Body of pancreas (tissue), 4 donors: ENCODE results near the gene HNRNPU. TPM values are rescaled to one million over a fixed set of nuclear protein-coding genes. Genes with fewer than 3 reads are reported as not detected.

Experiments used
- ATAC-seq: fragments of 150-250 bp; one replicate; pipeline ENCODE4 v1.9.1; 2016
- DNase-seq, 4 donors: peaks; one replicate each; pipeline ENCODE4 v3.0.0-alpha.2; 2019
- H3K27ac ChIP-seq, 4 donors: fragments of 200-600 bp; sonication (generic); 1 replicate in 3 of 4; 2 replicates in 1 of 4; pipeline versions ENCODE4 v1.5.1 to v1.6.1; 2016 to 2019; ENCODE audit warnings: mild to moderate bottlenecking in 1 of 4, mixed read lengths in 1 of 4, moderate library complexity in 1 of 4
- H3K27me3 ChIP-seq, 2 donors: fragments of 200-600 bp; sonication (generic); one replicate each; pipeline ENCODE4 v1.6.0; 2016; ENCODE audit warnings: mild to moderate bottlenecking in 1 of 2
- H3K36me3 ChIP-seq, 2 donors: fragments of 200-600 bp; sonication (generic); replicated peaks in 1 of 2; 2 replicates each; pipeline ENCODE4 v1.5.1; 2016; ENCODE audit warnings: low read depth in 2 of 2; ENCODE audit not compliant: insufficient read depth in 1 of 2
- H3K4me1 ChIP-seq: fragments of 200-600 bp; sonication (generic); one replicate; pipeline ENCODE4 v1.6.0; 2016
- H3K4me3 ChIP-seq, 2 donors: fragments of 200-600 bp; sonication (generic); 1 replicate in 1 of 2; 2 replicates in 1 of 2; pipeline ENCODE4 v1.5.1; 2016 to 2019
- H3K9me3 ChIP-seq, 3 donors: fragments of 200-600 bp; sonication (generic); 1 replicate in 2 of 3; 2 replicates in 1 of 3; pipeline ENCODE4 v1.5.1; 2016
- POLR2A ChIP-seq, 3 donors: fragments of 450-650 bp; IDR thresholded peaks; one replicate each; pipeline ENCODE4 v1.6.1; 2016; ENCODE audit warnings: antibody characterized with exemption in 3 of 3, mild to moderate bottlenecking in 2 of 3
- WGBS, 2 donors: methylation state at CpG; one replicate each; pipeline ENCODE4 v1.1.5; 2017; 5-methylcytosine and 5-hydroxymethylcytosine counted together
- intact Hi-C: fragments of 100-400 bp; cut with DNase I; formaldehyde crosslinking; loops from one replicate; pipeline ENCODE4 v1.15.1; 2023
- total RNA-seq, 2 donors: library from RNA; depleted of rRNA; stranded (reverse); fragments of >200 nt; gene quantifications; one replicate each; pipeline ENCODE4 v1.1.0, GENCODE V29; 2016
- TF ChIP-seq, protein P1 (sequence below), 7 experiments: fragments of 450-650 bp in 4 of 7; fragments of 200-600 bp in 3 of 7; sonication (generic) in 3 of 7; IDR thresholded peaks; one replicate each; pipeline ENCODE4 v1.5.1; 2016 to 2019; ENCODE audit warnings: antibody characterized with exemption in 7 of 7

The HNRNPU gene
- total RNA-seq, 2 donors from 2014 or later = 201 to 294 TPM

DNA sequence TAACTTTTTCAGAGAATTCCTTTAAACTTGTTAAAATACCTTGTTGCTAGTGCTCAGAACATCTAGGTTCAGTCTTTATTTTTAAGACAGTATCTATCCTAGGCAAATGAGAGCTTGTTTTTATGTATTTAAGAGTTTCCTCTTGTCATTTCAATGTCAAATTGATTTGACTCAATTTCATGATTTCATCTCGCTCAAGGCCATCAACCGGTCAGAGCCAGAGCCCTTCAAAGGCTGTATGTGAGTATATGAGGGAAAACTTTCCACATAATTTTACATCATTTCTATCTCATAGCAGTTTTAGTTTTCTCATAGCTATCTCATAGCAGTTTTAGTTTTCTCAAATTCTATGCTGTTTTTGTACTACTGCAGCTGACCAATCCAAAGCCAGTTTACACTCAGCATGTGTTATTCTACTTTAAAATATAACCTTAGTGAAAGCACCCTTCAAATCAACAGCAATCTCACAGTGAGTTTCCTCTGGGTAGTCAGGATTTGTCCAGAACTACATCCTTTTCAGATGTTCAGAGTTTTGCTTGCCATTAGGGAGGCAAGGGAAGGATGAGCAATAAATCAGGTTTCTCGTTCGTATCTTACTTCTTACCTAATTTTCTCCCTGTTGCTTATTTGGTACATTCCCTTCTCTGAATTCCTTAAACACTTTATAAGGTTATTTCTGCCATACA is 12.7 kb downstream of the HNRNPU start:
- no peaks in the 10 kb centered on the region for H3K9me3 ChIP-seq
- peak; percentile 23 for ATAC-seq
- H3K36me3 ChIP-seq = peaks cover 18 to 25% of the 10 kb centered on the region in 2 donors
- H3K4me1 ChIP-seq = peaks cover 49% of the 10 kb centered on the region
- no peak for DNase-seq
- no peaks in the 10 kb centered on the region for H3K27me3 ChIP-seq
- WGBS, 2 donors = 69 to 74% methylated on average over 4 of the region's 4 CpGs
- TF ChIP-seq POLR2A (IDR thresholded peaks at IDR 0.05) = no peak
- TF ChIP-seq, protein P1, sequence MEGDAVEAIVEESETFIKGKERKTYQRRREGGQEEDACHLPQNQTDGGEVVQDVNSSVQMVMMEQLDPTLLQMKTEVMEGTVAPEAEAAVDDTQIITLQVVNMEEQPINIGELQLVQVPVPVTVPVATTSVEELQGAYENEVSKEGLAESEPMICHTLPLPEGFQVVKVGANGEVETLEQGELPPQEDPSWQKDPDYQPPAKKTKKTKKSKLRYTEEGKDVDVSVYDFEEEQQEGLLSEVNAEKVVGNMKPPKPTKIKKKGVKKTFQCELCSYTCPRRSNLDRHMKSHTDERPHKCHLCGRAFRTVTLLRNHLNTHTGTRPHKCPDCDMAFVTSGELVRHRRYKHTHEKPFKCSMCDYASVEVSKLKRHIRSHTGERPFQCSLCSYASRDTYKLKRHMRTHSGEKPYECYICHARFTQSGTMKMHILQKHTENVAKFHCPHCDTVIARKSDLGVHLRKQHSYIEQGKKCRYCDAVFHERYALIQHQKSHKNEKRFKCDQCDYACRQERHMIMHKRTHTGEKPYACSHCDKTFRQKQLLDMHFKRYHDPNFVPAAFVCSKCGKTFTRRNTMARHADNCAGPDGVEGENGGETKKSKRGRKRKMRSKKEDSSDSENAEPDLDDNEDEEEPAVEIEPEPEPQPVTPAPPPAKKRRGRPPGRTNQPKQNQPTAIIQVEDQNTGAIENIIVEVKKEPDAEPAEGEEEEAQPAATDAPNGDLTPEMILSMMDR (IDR thresholded peaks at IDR 0.05) = no peak
- peak overlapping the region in 1 of 4 donors; percentile 0 for H3K27ac ChIP-seq
- intact Hi-C loops = no loop called here
- no peak overlapping the region for H3K4me3 ChIP-seq

DNA sequence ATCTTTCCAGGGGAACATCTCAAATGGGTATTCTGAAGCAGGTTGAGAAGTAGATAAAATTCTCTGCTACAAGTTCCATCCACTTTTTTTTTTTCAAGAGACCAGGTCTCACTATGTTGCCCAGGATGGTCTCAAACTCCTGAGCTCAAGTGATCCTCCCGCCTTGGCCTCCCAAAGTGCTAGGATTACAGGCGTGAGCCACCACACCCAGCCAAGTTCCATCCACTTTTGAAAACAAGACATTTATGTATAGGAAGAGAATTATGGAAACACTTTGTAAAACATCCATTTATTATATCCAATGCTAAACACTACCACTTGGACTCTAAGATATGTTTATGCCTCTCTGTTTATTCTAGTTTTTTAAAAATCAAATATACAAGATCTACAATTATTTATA is 13.4 kb downstream of the HNRNPU start:
- H3K4me1 ChIP-seq = peaks cover 49% of the 10 kb centered on the region
- TF ChIP-seq, protein P1 (IDR thresholded peaks at IDR 0.05) = no peak
- TF ChIP-seq POLR2A (IDR thresholded peaks at IDR 0.05) = no peak
- intact Hi-C loops = no loop called here
- ATAC-seq (no peak), DNase-seq (no peak)
- WGBS, 2 donors = 91 to 100% methylated on average over 2 of the region's 2 CpGs
- H3K36me3 ChIP-seq = peaks cover 19 to 25% of the 10 kb centered on the region in 2 donors
- no peaks in the 10 kb centered on the region for H3K27me3 ChIP-seq
- H3K4me3 ChIP-seq = no peak overlapping the region
- no peaks in the 10 kb centered on the region for H3K9me3 ChIP-seq
- no peak overlapping the region for H3K27ac ChIP-seq

DNA sequence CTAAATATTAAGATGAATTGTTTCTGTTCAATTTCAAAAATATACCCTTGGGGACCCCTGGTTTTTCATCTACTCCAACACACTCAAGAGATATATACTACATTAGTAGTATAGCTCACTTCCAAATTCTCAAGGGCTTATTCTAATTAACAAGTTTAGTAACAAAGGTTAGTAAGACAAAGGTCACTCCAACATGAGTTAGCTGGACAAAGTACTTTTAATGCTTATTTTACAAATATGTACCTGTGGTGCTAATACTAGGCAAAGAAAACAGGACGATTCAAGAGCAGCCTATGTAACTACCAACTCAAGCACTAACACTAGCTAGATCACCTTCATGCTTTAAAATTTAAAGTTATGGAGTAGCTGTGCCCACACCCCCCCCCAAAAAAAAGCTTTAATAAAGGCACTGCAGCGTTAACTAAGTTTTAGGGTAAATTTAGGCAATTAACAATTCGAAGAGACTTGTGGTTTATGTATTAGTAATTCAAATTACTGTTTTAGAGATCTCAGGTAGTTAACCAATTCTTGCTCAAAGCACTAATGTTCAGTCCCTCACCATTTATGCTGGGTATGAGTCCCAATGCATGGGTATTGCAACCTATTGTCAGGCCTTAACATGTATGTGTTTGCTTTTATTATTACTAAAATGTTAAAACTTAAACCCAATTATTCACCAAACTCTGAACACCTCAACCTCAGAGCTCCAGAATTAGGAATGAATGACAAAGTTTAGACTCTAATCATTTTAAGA is 14.1 kb downstream of the HNRNPU start:
- no peaks in the 10 kb centered on the region for H3K9me3 ChIP-seq
- no peak overlapping the region for H3K4me3 ChIP-seq
- H3K27ac ChIP-seq = no peak overlapping the region
- TF ChIP-seq, protein P1 (IDR thresholded peaks at IDR 0.05) = no peak
- TF ChIP-seq POLR2A (IDR thresholded peaks at IDR 0.05) = no peak
- peaks cover 19 to 25% of the 10 kb centered on the region in 2 donors for H3K36me3 ChIP-seq
- WGBS, 2 donors = 59 to 62% methylated on average over 3 of the region's 3 CpGs
- ATAC-seq (no peak), DNase-seq (no peak)
- intact Hi-C loops = no loop called here
- peaks cover 47% of the 10 kb centered on the region for H3K4me1 ChIP-seq
- H3K27me3 ChIP-seq = no peaks in the 10 kb centered on the region

DNA sequence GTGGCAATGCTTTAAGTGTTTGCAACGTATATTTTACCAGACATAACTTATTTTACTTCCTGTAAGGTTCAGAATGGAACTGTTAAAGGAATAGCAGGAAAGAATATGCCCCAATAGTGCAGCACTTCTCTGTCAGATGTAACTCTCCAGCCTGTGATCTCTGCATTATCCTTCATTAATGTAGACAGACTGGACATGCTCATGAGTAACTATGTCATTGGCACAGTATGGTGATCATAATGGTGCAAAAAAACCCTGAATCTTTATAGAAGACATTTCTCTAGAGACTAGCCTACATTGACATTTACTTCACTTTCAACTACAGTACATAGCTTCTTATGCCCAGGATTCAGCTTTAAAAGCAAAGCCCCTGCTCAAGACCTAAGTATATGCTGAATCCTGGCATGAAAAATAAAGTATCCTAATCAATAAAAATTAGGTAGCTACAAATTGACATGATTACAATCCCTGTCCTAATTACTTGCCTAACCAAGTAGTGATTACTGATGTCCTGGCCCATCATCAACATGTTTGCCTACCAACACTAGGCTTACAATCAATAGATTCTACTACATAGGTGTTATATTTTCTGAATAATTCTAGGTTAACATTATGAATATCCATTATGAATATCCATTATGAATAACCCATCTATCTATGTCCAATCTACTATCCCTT is 15.0 kb downstream of the HNRNPU start:
- no peak overlapping the region for H3K27ac ChIP-seq
- DNase-seq (no peak), ATAC-seq (no peak)
- H3K4me3 ChIP-seq = no peak overlapping the region
- WGBS, 2 donors = 17 to 37% methylated on average over 1 of the region's 1 CpG
- peaks cover 43% of the 10 kb centered on the region for H3K4me1 ChIP-seq
- H3K9me3 ChIP-seq = no peaks in the 10 kb centered on the region
- intact Hi-C loops = no loop called here
- H3K27me3 ChIP-seq = no peaks in the 10 kb centered on the region
- H3K36me3 ChIP-seq = peaks cover 14 to 24% of the 10 kb centered on the region in 2 donors
- TF ChIP-seq, protein P1 (IDR thresholded peaks at IDR 0.05) = no peak
